Activated T-helper 1 cell treated with Interleukin-2 at 50 U/mL for 16 hours (primary cell): ENCODE measurements around the gene RPL18A.
"Not testable (repeated sequence)": the region's sequence is repeated elsewhere in the genome, so short reads cannot be mapped to it uniquely, and the experiment has no call there.

Experiments
- DNase-seq: peaks from one replicate; pipeline ENCODE4 v3.0.0-alpha.2; 2020; ENCODE audit warnings: low read depth

The RPL18A gene

GRCh38 chr19:17866964-17867486 lies 7.3 kb downstream of the RPL18A start:
- no peak for DNase-seq

- DNase-seq, result no peak
Measured at GRCh38 chr19:17868669-17869068, 9.0 kb downstream of the RPL18A start.

GRCh38 chr19:17869114-17869608 lies 9.5 kb downstream of the RPL18A start:
- DNase-seq, result no peak

GRCh38 chr19:17871032-17871877 lies 11.5 kb downstream of the RPL18A start:
- DNase-seq, result no peak

- no peak for DNase-seq
Measured at GRCh38 chr19:17871878-17872250, 12.2 kb downstream of the RPL18A start, which contains the start of gene SLC5A5. SLC5A5 (plus strand) TSS chr19:17871945; CDS start chr19:17872320, 375 bp downstream.

- peak; percentile 41 for DNase-seq
Measured at GRCh38 chr19:17872251-17873001, 12.7 kb downstream of the RPL18A start.

- peak; percentile 55 for DNase-seq
Measured at GRCh38 chr19:17873786-17874757, 14.4 kb downstream of the RPL18A start.

- no peak for DNase-seq
Measured at GRCh38 chr19:17874758-17875135, 15.0 kb downstream of the RPL18A start.

GRCh38 chr19:17877696-17878095 lies 18.0 kb downstream of the RPL18A start:
- DNase-seq, result no peak

GRCh38 chr19:17879466-17879865 lies 19.8 kb downstream of the RPL18A start:
- no peak for DNase-seq

GRCh38 chr19:17881701-17882100 lies 22.0 kb downstream of the RPL18A start:
- DNase-seq, result no peak

GRCh38 chr19:17883627-17884410 lies 24.1 kb downstream of the RPL18A start:
- DNase-seq, result no peak

- DNase-seq, result no peak
Measured at GRCh38 chr19:17886515-17886914, 26.8 kb downstream of the RPL18A start.

- DNase-seq, result not testable (repeated sequence)
Measured at GRCh38 chr19:17887221-17887620, 27.5 kb downstream of the RPL18A start.

- no peak for DNase-seq
Measured at GRCh38 chr19:17888260-17888659, 28.6 kb downstream of the RPL18A start.

GRCh38 chr19:17889609-17890214 lies 30.0 kb downstream of the RPL18A start:
- no peak for DNase-seq

- no peak for DNase-seq
Measured at GRCh38 chr19:17893766-17894165, 34.1 kb downstream of the RPL18A start.

GRCh38 chr19:17902701-17903100 lies 43.0 kb downstream of the RPL18A start:
- DNase-seq, result no peak

GRCh38 chr19:17908244-17908643 lies 48.5 kb downstream of the RPL18A start:
- DNase-seq, result no peak

- no peak for DNase-seq
Measured at GRCh38 chr19:17909003-17909732, 49.5 kb downstream of the RPL18A start.
